Measurements from ENCODE around the gene DHRS1. TPM values are rescaled to one million over a fixed set of nuclear protein-coding genes. Genes with fewer than 3 reads are reported as not detected.

Gene DHRS1
- total and polyA plus RNA-seq, 2 donors from 2014 or later, result 32.7 to 56.7 TPM

DNA sequence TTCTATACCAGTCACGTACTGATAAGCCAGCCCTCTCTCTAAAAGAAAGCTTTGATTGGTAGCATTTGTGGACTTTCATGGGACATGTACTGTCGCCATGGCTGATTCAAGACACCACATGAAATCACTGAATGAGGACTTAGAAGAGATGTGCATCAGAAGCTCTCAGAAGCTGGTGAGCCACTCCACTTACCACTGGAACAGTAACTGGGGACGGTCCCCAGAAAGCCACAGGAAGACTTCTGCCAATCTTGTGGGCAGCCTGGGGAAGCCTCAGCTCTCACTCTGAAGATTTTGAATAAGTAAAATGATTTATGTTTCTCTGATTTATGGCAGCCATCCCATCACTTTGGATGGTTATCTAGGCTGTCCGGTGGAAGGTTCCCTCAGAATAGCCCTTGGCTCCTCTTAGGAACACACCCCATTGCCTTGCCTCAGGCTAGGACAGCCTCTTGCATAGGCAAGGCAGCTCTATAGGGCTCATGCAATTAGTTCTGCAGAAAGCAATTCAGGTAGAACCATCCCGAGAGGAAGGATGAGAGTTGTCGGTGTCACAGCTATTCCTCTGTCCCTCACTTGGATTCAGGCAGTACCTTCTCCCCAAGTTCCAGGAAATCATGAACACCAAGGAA, 9.8 kb downstream of the DHRS1 start:
- intact Hi-C loops (cut with DNase I), result no loop called here
- H3K36me3 ChIP-seq (ENCODE audit: control insufficient read depth in 2 of 3, insufficient read depth in 3 of 3, low read length in 3 of 3), result peaks cover 0 to 24% (median 14%) of the 10 kb centered on the region in 3 donors
- no peak for DNase-seq
- no peak overlapping the region for H3K27ac ChIP-seq (ENCODE audit: low read depth in 2 of 2, low read length in 2 of 2)
- H3K4me1 ChIP-seq (ENCODE audit: control insufficient read depth in 2 of 3, insufficient read depth in 2 of 3, low read depth in 1 of 3, low read length in 3 of 3), result no peaks in the 10 kb centered on the region
- H3K9ac ChIP-seq (ENCODE audit: low read length in 3 of 3), result no peak overlapping the region
- TF ChIP-seq, protein P1, sequence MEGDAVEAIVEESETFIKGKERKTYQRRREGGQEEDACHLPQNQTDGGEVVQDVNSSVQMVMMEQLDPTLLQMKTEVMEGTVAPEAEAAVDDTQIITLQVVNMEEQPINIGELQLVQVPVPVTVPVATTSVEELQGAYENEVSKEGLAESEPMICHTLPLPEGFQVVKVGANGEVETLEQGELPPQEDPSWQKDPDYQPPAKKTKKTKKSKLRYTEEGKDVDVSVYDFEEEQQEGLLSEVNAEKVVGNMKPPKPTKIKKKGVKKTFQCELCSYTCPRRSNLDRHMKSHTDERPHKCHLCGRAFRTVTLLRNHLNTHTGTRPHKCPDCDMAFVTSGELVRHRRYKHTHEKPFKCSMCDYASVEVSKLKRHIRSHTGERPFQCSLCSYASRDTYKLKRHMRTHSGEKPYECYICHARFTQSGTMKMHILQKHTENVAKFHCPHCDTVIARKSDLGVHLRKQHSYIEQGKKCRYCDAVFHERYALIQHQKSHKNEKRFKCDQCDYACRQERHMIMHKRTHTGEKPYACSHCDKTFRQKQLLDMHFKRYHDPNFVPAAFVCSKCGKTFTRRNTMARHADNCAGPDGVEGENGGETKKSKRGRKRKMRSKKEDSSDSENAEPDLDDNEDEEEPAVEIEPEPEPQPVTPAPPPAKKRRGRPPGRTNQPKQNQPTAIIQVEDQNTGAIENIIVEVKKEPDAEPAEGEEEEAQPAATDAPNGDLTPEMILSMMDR (IDR thresholded peaks at IDR 0.05; ENCODE audit: borderline replicate concordance, extremely low read depth, insufficient read depth), result no peak
- H3K27me3 ChIP-seq (ENCODE audit: control insufficient read depth, insufficient read depth, low read length), result no peaks in the 10 kb centered on the region
- FAIRE-seq, result no peak
- H3K4me3 ChIP-seq (ENCODE audit: low read length in 3 of 3), result no peak overlapping the region
- H3K9me3 ChIP-seq (ENCODE audit: control insufficient read depth in 2 of 3, insufficient read depth in 1 of 3, low read length in 3 of 3), result no peaks in the 10 kb centered on the region

DNA sequence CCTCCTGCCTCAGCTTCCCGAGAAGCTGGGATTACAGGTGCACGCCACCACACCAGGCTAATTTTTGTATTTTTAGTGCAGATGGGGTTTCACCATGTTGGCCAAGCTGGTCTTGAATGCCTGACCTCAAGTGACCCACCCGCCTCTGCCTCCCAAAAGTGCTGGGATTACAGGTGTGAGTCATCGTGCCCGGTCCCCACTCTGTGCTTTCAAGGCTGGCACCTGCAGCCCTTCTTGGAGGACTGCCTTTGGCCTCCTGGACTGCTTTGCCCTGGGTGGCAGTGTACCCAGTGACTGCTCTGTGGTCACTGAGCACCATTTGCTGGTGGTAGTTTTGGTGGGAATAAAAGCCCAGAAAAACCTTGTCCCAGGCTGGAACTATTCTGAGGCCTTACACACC, 12.6 kb downstream of the DHRS1 start:
- no peak overlapping the region for H3K27ac ChIP-seq (ENCODE audit: low read depth in 2 of 2, low read length in 2 of 2)
- no peak for DNase-seq
- intact Hi-C loops (cut with DNase I), result no loop called here
- H3K9me3 ChIP-seq (ENCODE audit: control insufficient read depth in 2 of 3, insufficient read depth in 1 of 3, low read length in 3 of 3), result no peaks in the 10 kb centered on the region
- TF ChIP-seq, protein P1 (IDR thresholded peaks at IDR 0.05; ENCODE audit: borderline replicate concordance, extremely low read depth, insufficient read depth), result no peak
- H3K4me1 ChIP-seq (ENCODE audit: control insufficient read depth in 2 of 3, insufficient read depth in 2 of 3, low read depth in 1 of 3, low read length in 3 of 3), result no peaks in the 10 kb centered on the region
- no peak overlapping the region for H3K4me3 ChIP-seq (ENCODE audit: low read length in 3 of 3)
- H3K9ac ChIP-seq (ENCODE audit: low read length in 3 of 3), result no peak overlapping the region
- peaks cover 0 to 19% (median 11%) of the 10 kb centered on the region in 3 donors for H3K36me3 ChIP-seq (ENCODE audit: control insufficient read depth in 2 of 3, insufficient read depth in 3 of 3, low read length in 3 of 3)
- H3K27me3 ChIP-seq (ENCODE audit: control insufficient read depth, insufficient read depth, low read length), result no peaks in the 10 kb centered on the region
- no peak for FAIRE-seq

DNA sequence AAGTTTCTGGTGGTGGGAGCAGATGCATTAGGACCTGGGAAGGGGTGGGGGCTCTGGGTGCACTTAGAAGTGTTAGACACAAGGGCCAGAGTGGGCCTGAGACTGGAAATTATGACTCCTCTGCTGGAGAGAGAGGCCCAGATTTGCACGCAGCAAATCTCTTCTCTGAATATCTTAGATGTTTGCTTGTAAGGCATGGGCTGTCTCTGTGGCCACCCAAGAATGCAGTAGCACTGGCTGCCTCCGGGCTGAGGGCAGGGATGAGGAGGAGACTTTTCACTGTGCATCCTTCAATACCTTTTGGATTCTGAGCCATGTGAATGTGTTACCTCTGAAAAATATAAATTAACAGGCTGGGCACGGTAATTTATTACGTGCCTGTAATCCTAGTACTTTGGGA, 14.2 kb downstream of the DHRS1 start:
- no peak for FAIRE-seq
- H3K36me3 ChIP-seq (ENCODE audit: control insufficient read depth in 2 of 3, insufficient read depth in 3 of 3, low read length in 3 of 3), result peaks cover 0 to 10% (median 3%) of the 10 kb centered on the region in 3 donors
- H3K4me3 ChIP-seq (ENCODE audit: low read length in 3 of 3), result no peak overlapping the region
- no peaks in the 10 kb centered on the region for H3K4me1 ChIP-seq (ENCODE audit: control insufficient read depth in 2 of 3, insufficient read depth in 2 of 3, low read depth in 1 of 3, low read length in 3 of 3)
- H3K9ac ChIP-seq (ENCODE audit: low read length in 3 of 3), result no peak overlapping the region
- intact Hi-C loops (cut with DNase I), result no loop called here
- TF ChIP-seq, protein P1 (IDR thresholded peaks at IDR 0.05; ENCODE audit: borderline replicate concordance, extremely low read depth, insufficient read depth), result no peak
- no peaks in the 10 kb centered on the region for H3K9me3 ChIP-seq (ENCODE audit: control insufficient read depth in 2 of 3, insufficient read depth in 1 of 3, low read length in 3 of 3)
- DNase-seq, result no peak
- no peaks in the 10 kb centered on the region for H3K27me3 ChIP-seq (ENCODE audit: control insufficient read depth, insufficient read depth, low read length)
- H3K27ac ChIP-seq (ENCODE audit: low read depth in 2 of 2, low read length in 2 of 2), result no peak overlapping the region

Measured in kidney (tissue), 14 donors.